K562 (cell line): ENCODE measurements around the gene ENTPD3. TPM values are rescaled to one million over a fixed set of nuclear protein-coding genes. Genes with fewer than 3 reads are reported as not detected.

ENCODE experiments used
- ATAC-seq: fragments of 200-7000 bp; cut with Tn5 transposase; 3 replicates; pipeline ENCODE4 v1.9.1; 2020; ENCODE audit warnings: moderate library complexity
- BruUV-seq: library from RNA; stranded (reverse); fragments of 400-500 nt; replicated peaks from 2 replicates; lab custom pipeline; 2021; lab: Mats Ljungman, UMichigan
- CTCF ChIA-PET: fragments of 300-600 bp; formaldehyde crosslinking; extraction: SDS; loops from one replicate; lab custom pipeline; 2021; ENCODE audit warnings: low intra/inter-chr PET ratio; lab: Yijun Ruan, JAX
- POLR2A ChIA-PET: fragments of 300-600, 350-650 bp; sonication (Branson Sonifier 250); formaldehyde crosslinking; extraction: SDS; loops from one replicate; lab custom pipeline; 2021; ENCODE audit warnings: antibody characterized with exemption, inconsistent platforms; lab: Yijun Ruan, JAX
- DNase-seq, 4 experiments: peaks; one replicate each; pipeline versions ENCODE4 v3.0.0 to v3.0.0-alpha.2; 2011 to 2018; ENCODE audit warnings: low spot score in 3 of 4, mixed read lengths in 3 of 4; ENCODE audit errors: extremely low read depth in 1 of 4
- FAIRE-seq: peaks from 2 replicates; lab custom pipeline; 2011; peaks lifted over from hg19 to GRCh38; lab: Jason Lieb, UNC
- H2AFZ ChIP-seq: 2 replicates; pipeline ENCODE4 v1.6.0; 2011; ENCODE audit warnings: low read depth, low read length, control low read depth, inconsistent platforms
- H3K27ac ChIP-seq: fragments of 200-600 bp; 3 replicates; pipeline ENCODE4 v1.8.0; 2011; ENCODE audit warnings: low read depth, mild to moderate bottlenecking, control low read depth, inconsistent platforms, low read length, moderate library complexity, mixed read lengths; ENCODE audit errors: extremely low read depth
- H3K27me3 ChIP-seq, 2 experiments: fragments of 300-600 bp in 1 of 2; 2 replicates in 1 of 2; 3 replicates in 1 of 2; pipeline versions ENCODE4 v1.6.0 to v1.8.0; 2011; ENCODE audit warnings: inconsistent platforms in 2 of 2, low read length in 2 of 2, mild to moderate bottlenecking in 1 of 2, mixed read lengths in 1 of 2, moderate library complexity in 1 of 2; ENCODE audit not compliant: control insufficient read depth in 2 of 2, insufficient read depth in 2 of 2
- H3K36me3 ChIP-seq: fragments of 300-600 bp; 3 replicates; pipeline ENCODE4 v1.8.0; 2011; ENCODE audit warnings: mild to moderate bottlenecking, low read length, inconsistent platforms; ENCODE audit not compliant: control insufficient read depth, insufficient read depth
- H3K4me1 ChIP-seq, 2 experiments: fragments of 200-600 bp in 1 of 2; replicated peaks in 1 of 2; 2 replicates in 1 of 2; 3 replicates in 1 of 2; pipeline versions ENCODE4 v1.5.1 to v1.8.0; 2011; ENCODE audit warnings: inconsistent platforms in 2 of 2, low read length in 2 of 2, mild to moderate bottlenecking in 1 of 2, mixed read lengths in 1 of 2, moderate library complexity in 1 of 2; ENCODE audit not compliant: control insufficient read depth in 2 of 2, insufficient read depth in 2 of 2
- H3K4me2 ChIP-seq: 2 replicates; pipeline ENCODE4 v1.6.1; 2011; ENCODE audit warnings: low read length, control low read depth, inconsistent platforms, mixed read lengths; ENCODE audit not compliant: insufficient read depth
- H3K4me3 ChIP-seq: fragments of 200-600 bp; sonication (generic), shearing (Covaris generic); 2 replicates; pipeline ENCODE4 v1.5.1; 2016; ENCODE audit warnings: control low read depth, inconsistent platforms
- H3K79me2 ChIP-seq: fragments of 200-600 bp; 3 replicates; pipeline ENCODE4 v1.8.0; 2011; ENCODE audit warnings: low read length, inconsistent platforms; ENCODE audit not compliant: control insufficient read depth, insufficient read depth
- H3K9ac ChIP-seq, 2 experiments: 2 replicates each; pipeline versions ENCODE4 v1.6.0 to v1.6.1; 2011; ENCODE audit warnings: low read depth in 2 of 2, low read length in 2 of 2, control low read depth in 1 of 2, inconsistent platforms in 1 of 2, mild to moderate bottlenecking in 1 of 2, mixed read lengths in 1 of 2; ENCODE audit not compliant: insufficient read depth in 1 of 2
- H3K9me1 ChIP-seq: one replicate; pipeline ENCODE4 v1.6.0; 2011; ENCODE audit warnings: inconsistent platforms, mild to moderate bottlenecking, low read length, moderate library complexity; ENCODE audit not compliant: control insufficient read depth, insufficient read depth
- H3K9me3 ChIP-seq: replicated peaks from 2 replicates; pipeline ENCODE4 v1.5.1; 2011; ENCODE audit warnings: low read depth, low read length, inconsistent platforms; ENCODE audit not compliant: control insufficient read depth, insufficient read depth
- H4K20me1 ChIP-seq: replicated peaks from 2 replicates; pipeline ENCODE4 v1.6.1; 2011; ENCODE audit warnings: low read length, inconsistent platforms, mixed read lengths; ENCODE audit not compliant: control insufficient read depth, insufficient read depth
- BCOR ChIP-seq: fragments of 450-650 bp; IDR thresholded peaks from 2 replicates; pipeline ENCODE4 v1.6.1; 2016
- CHAMP1 ChIP-seq: fragments of 450-650 bp; IDR thresholded peaks from 2 replicates; pipeline ENCODE4 v1.6.1; 2016; ENCODE audit warnings: mild to moderate bottlenecking
- KDM1A ChIP-seq, 2 experiments: fragments of 450-650 bp; IDR thresholded peaks; 2 replicates each; pipeline ENCODE4 v1.6.1; 2016; ENCODE audit warnings: mild to moderate bottlenecking in 2 of 2
- MITF ChIP-seq: IDR thresholded peaks from 2 replicates; pipeline ENCODE4 v1.6.1; 2014; ENCODE audit warnings: antibody characterized with exemption
- RAD51 ChIP-seq: fragments of 450-650 bp; IDR thresholded peaks from 2 replicates; pipeline ENCODE4 v1.7.1; 2016; ENCODE audit warnings: low read depth, mild to moderate bottlenecking, borderline replicate concordance
- RB1 ChIP-seq: fragments of 450-650 bp; IDR thresholded peaks from 2 replicates; pipeline ENCODE4 v1.6.1; 2017; ENCODE audit warnings: low read depth, mild to moderate bottlenecking
- RBM25 ChIP-seq: fragments of 200-400 bp; formaldehyde crosslinking; IDR thresholded peaks from 2 replicates; pipeline ENCODE4 v1.6.1; 2018; ENCODE audit warnings: low read length, low read depth, moderate library complexity; ENCODE audit not compliant: severe bottlenecking
- TFE3 ChIP-seq: fragments of 450-650 bp; formaldehyde crosslinking; IDR thresholded peaks from 2 replicates; pipeline ENCODE4 v1.4.0; 2020; ENCODE audit warnings: mild to moderate bottlenecking, mixed read lengths
- TRIM24 ChIP-seq, 2 experiments: fragments of 450-650 bp; IDR thresholded peaks; 2 replicates each; pipeline ENCODE4 v1.6.1; 2016
- TRIM28 ChIP-seq: fragments of 450-650 bp; IDR thresholded peaks from 2 replicates; pipeline ENCODE4 v1.6.1; 2017
- ZFP1 ChIP-seq: fragments of 450-650 bp; formaldehyde crosslinking; IDR thresholded peaks from 2 replicates; pipeline ENCODE4 v1.4.0; 2020; ENCODE audit warnings: mild to moderate bottlenecking, mixed read lengths
- WGBS: fragments of 100-300 bp; shearing (Covaris generic); methylation state at CpG from one replicate; pipeline ENCODE4 v1.1.6; 2016; ENCODE audit warnings: low coverage, mixed read lengths; ENCODE audit not compliant: insufficient coverage; ENCODE audit errors: missing lambda C conversion rate; 5-methylcytosine and 5-hydroxymethylcytosine counted together
- in situ Hi-C: fragments of 300-500 bp; cut with MboI; formaldehyde crosslinking; loops from 4 replicates; pipeline ENCODE4 v1.15.0; 2018; ENCODE audit warnings: inconsistent platforms, mixed read lengths
- intact Hi-C: fragments of 100-400 bp; cut with micrococcal nuclease; formaldehyde crosslinking; loops from 2 replicates; pipeline ENCODE4 v1.14.2; 2022
- polyA plus RNA-seq, 8 experiments: library from polyadenylated mRNA; depleted of rRNA in 4 of 8; stranded (reverse) in 5 of 8; unstranded in 3 of 8; fragments of >200 nt; fragmentation: Nextera tagmentation in 2 of 8; fragmentation: Illumina TruSeq in 1 of 8; extraction: Ambion mirVana in 2 of 8; extraction: Trizol in 1 of 8; gene quantifications; 2 replicates each; pipeline versions ENCODE4 v1.2.1 to v1.2.3, GENCODE V29; 2011 to 2014; ENCODE audit warnings: inconsistent platforms in 1 of 8, missing spikeins in 1 of 8
- total RNA-seq, 7 experiments: library from RNA; depleted of rRNA in 6 of 7; stranded (reverse); fragments of >200 nt in 6 of 7; fragmentation: Illumina TruSeq in 2 of 7; extraction: Trizol in 2 of 7; gene quantifications; 2 replicates each; pipeline versions ENCODE4 v1.2.1 to v1.2.3, GENCODE V29; 2011 to 2021; ENCODE audit warnings: low replicate concordance in 1 of 7

Gene ENTPD3
- total and polyA plus RNA-seq, 9 of the 15 experiments (the other 6 are each of a cell fraction or from before 2014, with no cell fraction given) = 0.23 to 2.1 (median 0.58) TPM

GRCh38 chr3:40377822-40378221, 9.2 kb upstream of the ENTPD3 start:
- H3K4me3 ChIP-seq = no peak overlapping the region
- FAIRE-seq (no peak), DNase-seq (no peak), ATAC-seq (no peak)
- no peaks in the 10 kb centered on the region for H3K36me3 ChIP-seq
- H3K9me3 ChIP-seq = no peaks in the 10 kb centered on the region
- H3K27me3 ChIP-seq = no peaks in the 10 kb centered on the region
- intact Hi-C loops = no loop called here
- no peak overlapping the region for H2AFZ ChIP-seq
- H3K4me2 ChIP-seq = no peak overlapping the region
- no peak overlapping the region for H3K9ac ChIP-seq
- H4K20me1 ChIP-seq = no peaks in the 10 kb centered on the region
- in situ Hi-C loops = no loop called here
- H3K27ac ChIP-seq = no peak overlapping the region
- peaks cover 0 to 30% of the 10 kb centered on the region in 2 experiments; a peak in 3 of 5 replicates for H3K4me1 ChIP-seq
- no peak for TF ChIP-seq MITF
- no peak for TF ChIP-seq RB1
- peak; percentile 76 for TF ChIP-seq TFE3 (CRISPR knock-in tag)
- 0 out of 4 replicates have a peak, but pooled peaks of 1 of the 2 experiments have one; percentile 19 for TF ChIP-seq TRIM24 (IDR thresholded peaks at IDR 0.05)
- peak; percentile 60 for TF ChIP-seq BCOR
- peak; percentile 80 for TF ChIP-seq RBM25
- TF ChIP-seq KDM1A (IDR thresholded peaks at IDR 0.05) = peak in 1 of 2 experiments; percentile 53; a peak in 1 of 4 replicates
- TF ChIP-seq ZFP1 (CRISPR knock-in tag) = no peak
- peak; percentile 39; the same call in 1 of the 2 replicates for TF ChIP-seq CHAMP1
- 0 out of 2 replicates have a peak, but pooled peaks have one; percentile 19 for TF ChIP-seq RAD51
- TF ChIP-seq TRIM28 = peak; percentile 81
- BruUV-seq = no TSS peak
- no peaks in the 10 kb centered on the region for H3K9me1 ChIP-seq
- WGBS = 63% methylated on average over 1 of the region's 1 CpG
- H3K79me2 ChIP-seq = no peaks in the 10 kb centered on the region
- ChIA-PET CTCF (no interaction called here), POLR2A (no interaction called here)
